ENCODE results near the gene PPM1N. TPM values are rescaled to one million over a fixed set of nuclear protein-coding genes. Genes with fewer than 3 reads are reported as not detected.
A peak's percentile ranks its signal among the peaks of the same experiment; 100 is the strongest.

PPM1N gene
- total RNA-seq, 1 donor from 2014 or later: not detected

- H3K4me1 Mint-ChIP-seq (ENCODE audit: low read depth): peaks cover 8% of the 10 kb centered on the region
- peaks cover 2% of the 10 kb centered on the region for H3K36me3 Mint-ChIP-seq (ENCODE audit: insufficient read depth)
- peak overlapping the region; percentile 72 for H3K4me3 Mint-ChIP-seq (ENCODE audit: low read depth)
- TF ChIP-seq CTCF (IDR thresholded peaks at IDR 0.05; ENCODE audit: unreplicated experiment): no peak
- no peak for DNase-seq (ENCODE audit: low spot score, unreplicated experiment)
- peak overlapping the region; percentile 56 for H3K27ac Mint-ChIP-seq
- H3K9me3 Mint-ChIP-seq (ENCODE audit: low read depth): no peaks in the 10 kb centered on the region
- peaks cover 20% of the 10 kb centered on the region for H3K27me3 Mint-ChIP-seq
These were observed 5.4 kb upstream of the PPM1N start for GRCh38 chr19:45492627-45493470.

GRCh38 chr19:45494261-45494916, 3.9 kb upstream of the PPM1N start:
- peaks cover 14% of the 10 kb centered on the region for H3K4me1 Mint-ChIP-seq (ENCODE audit: low read depth)
- no peak overlapping the region for H3K27ac Mint-ChIP-seq
- TF ChIP-seq CTCF (IDR thresholded peaks at IDR 0.05; ENCODE audit: unreplicated experiment): no peak
- no peak for DNase-seq (ENCODE audit: low spot score, unreplicated experiment)
- no peak overlapping the region for H3K4me3 Mint-ChIP-seq (ENCODE audit: low read depth)
- peaks cover 30% of the 10 kb centered on the region for H3K27me3 Mint-ChIP-seq
- no peaks in the 10 kb centered on the region for H3K9me3 Mint-ChIP-seq (ENCODE audit: low read depth)
- peaks cover 2% of the 10 kb centered on the region for H3K36me3 Mint-ChIP-seq (ENCODE audit: insufficient read depth)

- no peaks in the 10 kb centered on the region for H3K9me3 Mint-ChIP-seq (ENCODE audit: low read depth)
- H3K36me3 Mint-ChIP-seq (ENCODE audit: insufficient read depth): peaks cover 4% of the 10 kb centered on the region
- no peak overlapping the region for H3K27ac Mint-ChIP-seq
- peaks cover 36% of the 10 kb centered on the region for H3K27me3 Mint-ChIP-seq
- peaks cover 16% of the 10 kb centered on the region for H3K4me1 Mint-ChIP-seq (ENCODE audit: low read depth)
- no peak for TF ChIP-seq CTCF (IDR thresholded peaks at IDR 0.05; ENCODE audit: unreplicated experiment)
- DNase-seq (ENCODE audit: low spot score, unreplicated experiment): no peak
- peak overlapping the region; percentile 66 for H3K4me3 Mint-ChIP-seq (ENCODE audit: low read depth)
These were observed 3.1 kb upstream of the PPM1N start for GRCh38 chr19:45495178-45495577.

- Mint-ChIP-seq H3K4me1 (ENCODE audit: low read depth) (peaks cover 16% of the 10 kb centered on the region), H3K36me3 (ENCODE audit: insufficient read depth) (peaks cover 4% of the 10 kb centered on the region), H3K4me3 (ENCODE audit: low read depth) (peak overlapping the region; percentile 66), H3K27ac (no peak overlapping the region), H3K27me3 (peaks cover 48% of the 10 kb centered on the region), H3K9me3 (ENCODE audit: low read depth) (no peaks in the 10 kb centered on the region)
- TF ChIP-seq CTCF (IDR thresholded peaks at IDR 0.05; ENCODE audit: unreplicated experiment): no peak
- peak; percentile 66 for DNase-seq (ENCODE audit: low spot score, unreplicated experiment)
These were observed 1.8 kb upstream of the PPM1N start for GRCh38 chr19:45496349-45496953.

GRCh38 chr19:45497791-45498190, 452 bp upstream of the PPM1N start:
- peak overlapping the region; percentile 26 for H3K4me3 Mint-ChIP-seq (ENCODE audit: low read depth)
- H3K36me3 Mint-ChIP-seq (ENCODE audit: insufficient read depth): peaks cover 4% of the 10 kb centered on the region
- H3K27ac Mint-ChIP-seq: no peak overlapping the region
- H3K27me3 Mint-ChIP-seq: peaks cover 54% of the 10 kb centered on the region
- no peak for DNase-seq (ENCODE audit: low spot score, unreplicated experiment)
- no peaks in the 10 kb centered on the region for H3K9me3 Mint-ChIP-seq (ENCODE audit: low read depth)
- no peak for TF ChIP-seq CTCF (IDR thresholded peaks at IDR 0.05; ENCODE audit: unreplicated experiment)
- H3K4me1 Mint-ChIP-seq (ENCODE audit: low read depth): peaks cover 14% of the 10 kb centered on the region

All from progenitor cell of endocrine pancreas (in vitro differentiated cells).